ENCODE results near the gene C11orf98.
"Not testable (repeated sequence)": the region's sequence is repeated elsewhere in the genome, so short reads cannot be mapped to it uniquely, and the experiment has no call there.

Gene C11orf98

GRCh38 chr11:62665075-62665598, at the start of gene C11orf98, which contains the start of gene CSKMT:
Gene C11orf98 (minus strand): TSS chr11:62665210. CDS start chr11:62665169, 41 bp downstream.
Gene CSKMT (plus strand): TSS chr11:62665312. CDS start chr11:62665880, 568 bp downstream.
- DNase-seq (ENCODE audit: low spot score), result peak; percentile 95

- no peak for DNase-seq (ENCODE audit: low spot score)
Measured at GRCh38 chr11:62713343-62713742, 48.3 kb upstream of the C11orf98 start.

- DNase-seq (ENCODE audit: low spot score), result no peak
Measured at GRCh38 chr11:62712861-62713260, 47.9 kb upstream of the C11orf98 start.

GRCh38 chr11:62712276-62712812, 47.3 kb upstream of the C11orf98 start:
- no peak for DNase-seq (ENCODE audit: low spot score)

GRCh38 chr11:62710001-62710345, 45.0 kb upstream of the C11orf98 start:
- peak; percentile 55 for DNase-seq (ENCODE audit: low spot score)

GRCh38 chr11:62709247-62710000, 44.4 kb upstream of the C11orf98 start:
- peak; percentile 99 for DNase-seq (ENCODE audit: low spot score)

GRCh38 chr11:62708793-62709192, 43.8 kb upstream of the C11orf98 start:
- DNase-seq (ENCODE audit: low spot score), result no peak

- no peak for DNase-seq (ENCODE audit: low spot score)
Measured at GRCh38 chr11:62708392-62708791, 43.4 kb upstream of the C11orf98 start.

- DNase-seq (ENCODE audit: low spot score), result peak; percentile 99
Measured at GRCh38 chr11:62707277-62707861, 42.4 kb upstream of the C11orf98 start, which contains the start of the genes BSCL2 and GNG3. Gene BSCL2 (minus strand): TSS chr11:62707424. CDS start chr11:62707195, 229 bp downstream. Gene GNG3 (plus strand): TSS chr11:62707676. CDS start chr11:62708296, 620 bp downstream.

- DNase-seq (ENCODE audit: low spot score), result no peak
Measured at GRCh38 chr11:62706850-62707247, 41.8 kb upstream of the C11orf98 start.

GRCh38 chr11:62705880-62706849, 41.2 kb upstream of the C11orf98 start:
- peak; percentile 92 for DNase-seq (ENCODE audit: low spot score)

GRCh38 chr11:62705413-62705812, 40.4 kb upstream of the C11orf98 start:
- DNase-seq (ENCODE audit: low spot score), result no peak

GRCh38 chr11:62703921-62704320, 38.9 kb upstream of the C11orf98 start:
- not testable (repeated sequence) for DNase-seq (ENCODE audit: low spot score)

- DNase-seq (ENCODE audit: low spot score), result no peak
Measured at GRCh38 chr11:62702246-62702645, 37.2 kb upstream of the C11orf98 start.

- peak; percentile 95 for DNase-seq (ENCODE audit: low spot score)
Measured at GRCh38 chr11:62694455-62695167, 29.6 kb upstream of the C11orf98 start.

- not testable (repeated sequence) for DNase-seq (ENCODE audit: low spot score)
Measured at GRCh38 chr11:62693624-62694023, 28.6 kb upstream of the C11orf98 start.

- DNase-seq (ENCODE audit: low spot score), result no peak
Measured at GRCh38 chr11:62689421-62690183, 24.6 kb upstream of the C11orf98 start, which contains the start of gene LRRN4CL. Gene LRRN4CL (minus strand): TSS chr11:62689530. CDS start chr11:62688508, 1,022 bp downstream.

- DNase-seq (ENCODE audit: low spot score), result no peak
Measured at GRCh38 chr11:62688491-62688890, 23.5 kb upstream of the C11orf98 start.

- no peak for DNase-seq (ENCODE audit: low spot score)
Measured at GRCh38 chr11:62687508-62688396, 22.7 kb upstream of the C11orf98 start.
